Mesenchymal stem cell (in vitro differentiated cells and primary cell): ENCODE data around the gene COG8.

Source experiments
- DNase-seq: peaks from one replicate; pipeline ENCODE4 v3.0.0-alpha.2; 2013
- H2AFZ ChIP-seq: one replicate; pipeline ENCODE4 v1.6.1; 2013; ENCODE audit warnings: low read depth, mild to moderate bottlenecking, control low read depth, inconsistent platforms, low read length, moderate library complexity
- H2AK5ac ChIP-seq: 2 replicates; pipeline ENCODE4 v1.6.1; 2013; ENCODE audit warnings: low read length, moderate library complexity, mild to moderate bottlenecking, inconsistent platforms; ENCODE audit not compliant: severe bottlenecking
- H2BK120ac ChIP-seq: one replicate; pipeline ENCODE4 v1.6.1; 2013; ENCODE audit warnings: low read depth, mild to moderate bottlenecking, inconsistent platforms, low read length, moderate library complexity
- H2BK12ac ChIP-seq, 2 experiments: one replicate each; pipeline ENCODE4 v1.6.1; 2013; ENCODE audit warnings: inconsistent platforms in 2 of 2, low read length in 2 of 2, mild to moderate bottlenecking in 2 of 2, moderate library complexity in 2 of 2, control low read depth in 1 of 2
- H2BK15ac ChIP-seq: one replicate; pipeline ENCODE4 v1.6.1; 2013; ENCODE audit warnings: mild to moderate bottlenecking, low read depth, inconsistent platforms; ENCODE audit not compliant: poor library complexity, severe bottlenecking
- H2BK5ac ChIP-seq: 2 replicates; pipeline ENCODE4 v1.6.1; 2013; ENCODE audit warnings: low read depth, mild to moderate bottlenecking, low read length, control low read depth, inconsistent platforms; ENCODE audit not compliant: poor library complexity, severe bottlenecking
- H3K14ac ChIP-seq, 2 experiments: one replicate each; pipeline ENCODE4 v1.6.1; 2013; ENCODE audit warnings: inconsistent platforms in 2 of 2, low read length in 2 of 2, control low read depth in 1 of 2, mild to moderate bottlenecking in 1 of 2, moderate library complexity in 1 of 2
- H3K18ac ChIP-seq, 2 experiments: one replicate each; pipeline ENCODE4 v1.6.1; 2013; ENCODE audit warnings: inconsistent platforms in 2 of 2, low read length in 2 of 2, control low read depth in 1 of 2, low read depth in 1 of 2, mild to moderate bottlenecking in 1 of 2
- H3K23ac ChIP-seq, 2 experiments: one replicate each; pipeline ENCODE4 v1.6.1; 2013; ENCODE audit warnings: inconsistent platforms in 2 of 2, low read length in 2 of 2, mild to moderate bottlenecking in 2 of 2, moderate library complexity in 2 of 2, control low read depth in 1 of 2
- H3K27ac ChIP-seq: 2 replicates; pipeline ENCODE4 v1.5.1; 2013; ENCODE audit warnings: mild to moderate bottlenecking, moderate library complexity, low read length, control low read depth, inconsistent platforms; ENCODE audit not compliant: poor library complexity, severe bottlenecking
- H3K27me3 ChIP-seq, 2 experiments: 2 replicates each; pipeline versions ENCODE4 v1.6.1 to v1.7.0; 2013; ENCODE audit warnings: low read length in 2 of 2, mild to moderate bottlenecking in 2 of 2, moderate library complexity in 2 of 2, control low read depth in 1 of 2, inconsistent platforms in 1 of 2; ENCODE audit not compliant: control insufficient read depth in 1 of 2, insufficient read depth in 1 of 2
- H3K36me3 ChIP-seq, 2 experiments: 2 replicates each; pipeline versions ENCODE4 v1.6.1 to v1.7.0; 2013; ENCODE audit warnings: low read length in 2 of 2, control low read depth in 1 of 2, inconsistent platforms in 1 of 2, low read depth in 1 of 2, mild to moderate bottlenecking in 1 of 2; ENCODE audit not compliant: insufficient read depth in 2 of 2, control insufficient read depth in 1 of 2
- H3K4ac ChIP-seq, 2 experiments: one replicate each; pipeline ENCODE4 v1.6.1; 2013; ENCODE audit warnings: inconsistent platforms in 2 of 2, low read length in 2 of 2, mild to moderate bottlenecking in 2 of 2, moderate library complexity in 2 of 2, control low read depth in 1 of 2, low read depth in 1 of 2
- H3K4me1 ChIP-seq: 2 replicates; pipeline ENCODE4 v1.6.1; 2013; ENCODE audit warnings: low read depth, low read length, control low read depth; ENCODE audit not compliant: control insufficient read depth, insufficient read depth
- H3K4me2 ChIP-seq: 2 replicates; pipeline ENCODE4 v1.6.1; 2013; ENCODE audit warnings: low read length, mild to moderate bottlenecking, inconsistent platforms; ENCODE audit not compliant: poor library complexity, severe bottlenecking
- H3K4me3 ChIP-seq, 2 experiments: 2 replicates each; pipeline versions ENCODE4 v1.5.1 to v1.7.0; 2013; ENCODE audit warnings: low read length in 2 of 2, mild to moderate bottlenecking in 2 of 2, control low read depth in 1 of 2, low read depth in 1 of 2; ENCODE audit not compliant: insufficient read depth in 1 of 2
- H3K79me1 ChIP-seq: replicated peaks from 2 replicates; pipeline ENCODE4 v1.6.1; 2013; ENCODE audit warnings: mild to moderate bottlenecking, control low read depth, low read length, inconsistent platforms; ENCODE audit not compliant: poor library complexity, severe bottlenecking
- H3K9ac ChIP-seq: 2 replicates; pipeline ENCODE4 v1.7.0; 2013; ENCODE audit warnings: mild to moderate bottlenecking, low read length, moderate library complexity
- H3K9me3 ChIP-seq: 2 replicates; pipeline ENCODE4 v1.7.0; 2013; ENCODE audit warnings: mild to moderate bottlenecking, low read length; ENCODE audit not compliant: control insufficient read depth
- H4K8ac ChIP-seq: one replicate; pipeline ENCODE4 v1.6.1; 2013; ENCODE audit warnings: inconsistent platforms, mild to moderate bottlenecking, low read length, moderate library complexity
- H4K91ac ChIP-seq: one replicate; pipeline ENCODE4 v1.6.1; 2013; ENCODE audit warnings: mild to moderate bottlenecking, low read length, inconsistent platforms
- WGBS: methylation state at CpG from one replicate; pipeline ENCODE4 v1.1.7; 2013; ENCODE audit warnings: mixed read lengths; 5-methylcytosine and 5-hydroxymethylcytosine counted together

COG8 gene

DNA sequence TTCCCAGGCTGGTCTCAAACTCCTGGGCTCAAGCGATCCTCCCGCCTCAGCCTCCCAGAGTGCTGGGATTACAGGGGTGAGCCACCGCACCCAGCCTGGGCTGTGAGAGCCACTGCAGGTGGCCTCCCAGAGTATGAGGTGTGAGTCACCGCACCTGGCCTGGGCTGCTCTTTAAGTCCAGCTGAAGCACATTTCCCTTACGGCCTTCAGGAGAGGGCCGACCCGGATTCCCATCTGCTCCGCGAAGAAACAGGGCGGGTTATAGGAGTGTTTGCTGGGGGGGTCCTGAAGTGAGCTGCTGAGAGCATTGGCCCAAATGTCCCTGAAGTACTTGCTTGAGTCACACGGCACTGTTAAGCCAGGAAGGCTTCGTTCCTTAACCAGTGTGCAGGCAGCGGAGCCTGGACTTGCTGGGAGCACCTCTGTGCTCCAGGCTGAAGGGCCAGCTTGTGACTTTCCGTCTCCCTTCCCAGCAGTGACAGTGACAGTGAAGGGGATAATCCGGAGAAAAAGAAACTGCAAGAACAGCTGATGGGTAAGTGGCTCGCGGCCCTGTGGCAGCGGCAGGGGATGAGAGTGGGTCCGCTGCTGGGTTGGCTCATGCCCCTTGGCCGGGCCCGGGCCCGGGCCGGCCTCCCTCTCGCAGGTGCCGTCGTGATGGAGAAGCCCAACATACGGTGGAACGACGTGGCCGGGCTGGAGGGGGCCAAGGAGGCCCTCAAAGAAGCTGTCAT, 21.0 kb downstream of the COG8 start:
- H3K36me3 ChIP-seq: peaks cover 90 to 91% of the 10 kb centered on the region in 2 experiments
- no peak overlapping the region for H2BK15ac ChIP-seq
- no peak overlapping the region for H3K23ac ChIP-seq
- no peak overlapping the region for H2AFZ ChIP-seq
- peaks cover 3% of the 10 kb centered on the region for H3K4me1 ChIP-seq
- no peak overlapping the region for H2BK120ac ChIP-seq
- peaks cover 51% of the 10 kb centered on the region for H3K79me1 ChIP-seq
- no peak for DNase-seq
- H3K4ac ChIP-seq: no peak overlapping the region
- no peak overlapping the region for H3K18ac ChIP-seq
- no peak overlapping the region for H3K14ac ChIP-seq
- H2BK12ac ChIP-seq: no peak overlapping the region
- no peak overlapping the region for H2BK5ac ChIP-seq
- H3K4me3 ChIP-seq: no peak overlapping the region
- no peaks in the 10 kb centered on the region for H3K9me3 ChIP-seq
- no peak overlapping the region for H3K27ac ChIP-seq
- WGBS: 96% methylated on average over 30 of the region's 30 CpGs
- no peaks in the 10 kb centered on the region for H3K27me3 ChIP-seq
- H4K8ac ChIP-seq: no peak overlapping the region
- no peak overlapping the region for H4K91ac ChIP-seq
- H2AK5ac ChIP-seq: no peak overlapping the region
- no peak overlapping the region for H3K4me2 ChIP-seq
- no peak overlapping the region for H3K9ac ChIP-seq

DNA sequence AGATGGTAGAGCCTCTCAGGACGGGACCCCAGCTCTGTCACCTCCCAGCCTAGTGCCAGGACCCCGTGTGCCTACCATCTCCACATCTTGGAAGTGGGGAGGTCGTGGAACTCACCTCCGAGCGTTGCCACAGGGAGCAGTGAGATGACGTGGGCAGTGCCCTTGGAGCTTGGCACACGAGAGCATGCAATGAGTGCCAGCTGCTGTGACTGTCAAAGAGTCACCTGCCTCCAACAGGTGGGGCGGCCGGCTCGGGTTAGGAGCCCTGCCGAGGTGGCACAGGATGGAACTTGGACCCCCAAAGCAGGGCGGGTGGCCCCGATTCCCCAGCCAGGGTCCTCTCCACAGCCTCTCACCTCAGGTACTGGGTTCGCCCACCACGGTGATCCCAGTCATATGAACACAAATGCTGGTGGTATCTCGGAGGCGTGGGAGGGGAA, 22.7 kb downstream of the COG8 start:
- peaks cover 45% of the 10 kb centered on the region for H3K79me1 ChIP-seq
- no peak for DNase-seq
- H3K23ac ChIP-seq: no peak overlapping the region
- 96% methylated on average over 15 of the region's 17 CpGs for WGBS
- H4K91ac ChIP-seq: no peak overlapping the region
- no peaks in the 10 kb centered on the region for H3K27me3 ChIP-seq
- H2BK120ac ChIP-seq: no peak overlapping the region
- no peak overlapping the region for H3K9ac ChIP-seq
- H2AFZ ChIP-seq: no peak overlapping the region
- H3K9me3 ChIP-seq: no peaks in the 10 kb centered on the region
- no peak overlapping the region for H4K8ac ChIP-seq
- H3K18ac ChIP-seq: no peak overlapping the region
- no peak overlapping the region for H3K4me2 ChIP-seq
- no peak overlapping the region for H3K14ac ChIP-seq
- peaks cover 5% of the 10 kb centered on the region for H3K4me1 ChIP-seq
- peaks cover 74 to 77% of the 10 kb centered on the region in 2 experiments for H3K36me3 ChIP-seq
- H3K4me3 ChIP-seq: no peak overlapping the region
- no peak overlapping the region for H3K27ac ChIP-seq
- H3K4ac ChIP-seq: no peak overlapping the region
- H2AK5ac ChIP-seq: no peak overlapping the region
- no peak overlapping the region for H2BK15ac ChIP-seq
- H2BK12ac ChIP-seq: no peak overlapping the region
- no peak overlapping the region for H2BK5ac ChIP-seq

DNA sequence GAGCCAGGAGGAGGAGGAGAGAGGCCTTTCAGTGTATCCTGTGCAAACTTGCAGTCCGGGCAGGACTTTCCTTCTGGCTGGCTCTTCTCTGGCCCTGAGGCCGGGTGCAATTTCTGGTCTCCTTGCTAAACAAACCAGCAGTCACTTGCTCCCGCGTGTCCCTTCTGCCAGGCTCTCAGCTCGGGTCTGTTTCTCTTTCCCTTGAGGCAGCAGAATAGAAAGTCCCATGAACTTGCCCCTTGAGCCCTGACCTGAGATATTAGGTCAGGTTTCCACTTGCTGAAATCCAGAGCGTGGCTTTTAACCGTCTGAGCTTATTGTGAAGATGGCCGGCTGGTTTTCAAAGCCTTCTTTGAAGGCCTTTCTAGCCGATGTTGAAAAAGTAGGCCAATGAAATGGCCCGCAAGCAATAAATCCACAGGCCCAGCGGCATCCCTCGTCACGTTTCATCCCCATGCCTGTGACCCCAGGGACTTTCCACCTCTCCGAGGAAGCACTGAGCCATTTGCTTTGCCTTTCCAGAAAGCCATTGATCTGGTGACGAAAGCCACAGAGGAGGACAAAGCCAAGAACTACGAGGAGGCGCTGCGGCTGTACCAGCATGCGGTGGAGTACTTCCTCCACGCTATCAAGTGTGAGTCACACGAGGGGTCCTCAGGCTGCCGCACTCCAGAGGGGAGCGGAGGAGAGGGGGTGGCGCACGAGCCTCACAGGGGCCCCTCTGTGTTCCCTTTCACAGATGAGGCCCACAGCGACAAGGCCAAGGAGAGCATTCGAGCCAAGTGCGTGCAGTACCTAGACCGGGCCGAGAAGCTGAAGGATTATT, 23.7 kb downstream of the COG8 start:
- H3K27ac ChIP-seq: no peak overlapping the region
- no peak overlapping the region for H2BK15ac ChIP-seq
- no peak for DNase-seq
- H3K36me3 ChIP-seq: peaks cover 65 to 68% of the 10 kb centered on the region in 2 experiments
- no peak overlapping the region for H3K18ac ChIP-seq
- H3K4me1 ChIP-seq: peaks cover 5% of the 10 kb centered on the region
- WGBS: 93% methylated on average over 30 of the region's 30 CpGs
- H2BK12ac ChIP-seq: no peak overlapping the region
- H3K4me2 ChIP-seq: no peak overlapping the region
- H3K4me3 ChIP-seq: no peak overlapping the region
- H2BK5ac ChIP-seq: no peak overlapping the region
- no peaks in the 10 kb centered on the region for H3K9me3 ChIP-seq
- H2AK5ac ChIP-seq: no peak overlapping the region
- H3K9ac ChIP-seq: no peak overlapping the region
- no peak overlapping the region for H3K14ac ChIP-seq
- H4K91ac ChIP-seq: no peak overlapping the region
- peaks cover 40% of the 10 kb centered on the region for H3K79me1 ChIP-seq
- H3K27me3 ChIP-seq: no peaks in the 10 kb centered on the region
- H3K4ac ChIP-seq: no peak overlapping the region
- H3K23ac ChIP-seq: no peak overlapping the region
- no peak overlapping the region for H2AFZ ChIP-seq
- no peak overlapping the region for H2BK120ac ChIP-seq
- no peak overlapping the region for H4K8ac ChIP-seq

DNA sequence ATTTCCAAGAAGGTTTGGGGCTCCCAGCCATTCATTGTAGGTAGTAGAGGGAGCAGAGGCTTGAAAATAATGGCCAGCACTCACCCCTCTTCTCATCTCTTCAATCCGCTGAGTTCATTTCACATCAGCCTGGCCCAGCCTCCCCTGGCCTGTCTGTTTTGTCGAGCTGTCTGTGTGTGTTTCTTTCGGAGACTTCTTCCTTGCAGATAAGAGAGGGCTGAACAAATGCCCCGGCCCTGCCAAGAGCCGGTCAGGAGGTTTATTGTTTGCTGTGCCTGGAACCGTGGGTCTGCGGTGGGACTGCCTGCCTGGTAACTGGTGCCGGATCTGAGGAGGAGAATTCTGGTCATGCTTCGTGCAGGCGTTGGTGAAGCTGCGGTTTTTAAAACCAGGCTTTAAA, 24.8 kb downstream of the COG8 start:
- no peak overlapping the region for H2BK120ac ChIP-seq
- no peak overlapping the region for H3K4ac ChIP-seq
- H3K4me1 ChIP-seq: peaks cover 8% of the 10 kb centered on the region
- H2AK5ac ChIP-seq: no peak overlapping the region
- H3K9me3 ChIP-seq: no peaks in the 10 kb centered on the region
- H2AFZ ChIP-seq: no peak overlapping the region
- H3K4me2 ChIP-seq: no peak overlapping the region
- DNase-seq: no peak
- H3K27ac ChIP-seq: no peak overlapping the region
- H4K91ac ChIP-seq: peak overlapping the region; percentile 31
- no peak overlapping the region for H3K4me3 ChIP-seq
- 94% methylated on average over 11 of the region's 11 CpGs for WGBS
- no peak overlapping the region for H2BK5ac ChIP-seq
- H4K8ac ChIP-seq: no peak overlapping the region
- H3K27me3 ChIP-seq: no peaks in the 10 kb centered on the region
- peaks cover 31% of the 10 kb centered on the region for H3K79me1 ChIP-seq
- H3K36me3 ChIP-seq: peaks cover 54 to 56% of the 10 kb centered on the region in 2 experiments
- no peak overlapping the region for H3K23ac ChIP-seq
- H2BK15ac ChIP-seq: no peak overlapping the region
- H3K14ac ChIP-seq: no peak overlapping the region
- H3K18ac ChIP-seq: no peak overlapping the region
- H2BK12ac ChIP-seq: no peak overlapping the region
- H3K9ac ChIP-seq: no peak overlapping the region
